Measurements from ENCODE around the gene EEF2K. TPM values are rescaled to one million over a fixed set of nuclear protein-coding genes. Genes with fewer than 3 reads are reported as not detected.
"Not testable (repeated sequence)": the region's sequence is repeated elsewhere in the genome, so short reads cannot be mapped to it uniquely, and the experiment has no call there.

EEF2K gene
- total and polyA plus RNA-seq, 12 donors, result 4.9 to 28.3 (median 16.6) TPM

DNA sequence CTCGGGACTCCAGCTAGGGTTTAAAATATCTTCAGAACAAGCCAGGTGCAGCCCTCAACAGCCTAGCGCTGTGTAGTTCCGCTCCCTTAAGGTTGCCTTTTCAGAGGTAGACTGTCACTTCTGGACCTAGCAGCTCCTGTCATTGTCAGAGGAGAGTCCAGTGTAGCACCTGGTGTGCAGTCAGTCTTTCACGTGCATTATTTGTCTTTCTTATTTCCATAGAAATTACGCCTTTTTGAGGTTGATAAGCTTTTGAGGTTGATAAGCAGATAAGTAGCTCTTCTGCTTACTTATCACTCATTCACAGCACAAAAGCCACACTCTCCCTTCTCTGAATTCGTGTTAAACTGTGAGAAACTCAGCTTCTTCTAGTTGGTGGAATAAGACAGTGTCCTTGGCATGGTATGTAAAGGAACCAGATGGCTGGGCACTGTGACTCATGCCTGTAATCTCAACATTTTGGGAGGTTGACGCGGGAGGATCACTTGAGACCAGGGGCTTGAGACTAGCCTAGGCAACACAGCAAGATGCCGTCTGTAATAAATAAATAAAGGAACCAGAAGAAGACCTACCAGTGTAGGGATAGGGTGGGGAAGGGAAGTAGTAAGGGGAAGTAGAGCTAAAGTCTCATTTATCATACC lies 10.2 kb downstream of the EEF2K start:
- DNase-seq, result peak in 2 of 7 donors; percentile 38 to 50
- 58 to 73% (median 62%) methylated on average over 8 to 9 of the region's 9 CpGs for WGBS, 4 donors
- Histone ChIP-seq H3K27ac (peak overlapping the region in 2 of 5 donors; percentile 6 to 34), H3K27me3 (no peaks in the 10 kb centered on the region), H3K9me3 (replicated peaks in 1 of 3) (no peaks in the 10 kb centered on the region), H3K4me3 (no peak overlapping the region), H3K36me3 (replicated peaks in 1 of 2) (no peaks in the 10 kb centered on the region), H3K4me1 (replicated peaks in 1 of 2) (peaks cover 11 to 22% of the 10 kb centered on the region in 2 donors)
- TF ChIP-seq POLR2A (IDR thresholded peaks at IDR 0.05), result no peak
- TF ChIP-seq, protein P1, sequence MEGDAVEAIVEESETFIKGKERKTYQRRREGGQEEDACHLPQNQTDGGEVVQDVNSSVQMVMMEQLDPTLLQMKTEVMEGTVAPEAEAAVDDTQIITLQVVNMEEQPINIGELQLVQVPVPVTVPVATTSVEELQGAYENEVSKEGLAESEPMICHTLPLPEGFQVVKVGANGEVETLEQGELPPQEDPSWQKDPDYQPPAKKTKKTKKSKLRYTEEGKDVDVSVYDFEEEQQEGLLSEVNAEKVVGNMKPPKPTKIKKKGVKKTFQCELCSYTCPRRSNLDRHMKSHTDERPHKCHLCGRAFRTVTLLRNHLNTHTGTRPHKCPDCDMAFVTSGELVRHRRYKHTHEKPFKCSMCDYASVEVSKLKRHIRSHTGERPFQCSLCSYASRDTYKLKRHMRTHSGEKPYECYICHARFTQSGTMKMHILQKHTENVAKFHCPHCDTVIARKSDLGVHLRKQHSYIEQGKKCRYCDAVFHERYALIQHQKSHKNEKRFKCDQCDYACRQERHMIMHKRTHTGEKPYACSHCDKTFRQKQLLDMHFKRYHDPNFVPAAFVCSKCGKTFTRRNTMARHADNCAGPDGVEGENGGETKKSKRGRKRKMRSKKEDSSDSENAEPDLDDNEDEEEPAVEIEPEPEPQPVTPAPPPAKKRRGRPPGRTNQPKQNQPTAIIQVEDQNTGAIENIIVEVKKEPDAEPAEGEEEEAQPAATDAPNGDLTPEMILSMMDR (IDR thresholded peaks at IDR 0.05), result no peak
- intact Hi-C loops (cut with DNase I), result no loop called here

DNA sequence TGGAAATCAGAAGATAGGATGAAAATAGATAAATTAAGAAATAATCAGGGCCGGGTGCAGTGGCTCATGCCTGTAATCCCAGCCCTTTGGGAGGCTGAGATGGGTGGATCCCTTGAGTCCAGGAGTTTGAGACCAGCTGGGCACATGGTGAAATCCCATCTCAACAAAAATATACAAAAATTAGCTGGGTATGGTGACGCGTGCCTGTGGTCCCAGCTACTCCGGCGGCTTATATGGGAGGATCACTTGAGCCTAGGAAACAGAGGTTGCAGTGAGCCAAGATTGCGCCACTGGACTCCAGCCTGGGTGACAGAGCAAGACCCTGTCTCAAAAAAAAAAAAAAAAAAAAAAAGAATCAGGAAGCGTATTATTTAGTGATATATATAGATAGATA lies 10.8 kb downstream of the EEF2K start:
- not testable (repeated sequence) for H3K27ac ChIP-seq
- H3K4me1 ChIP-seq (replicated peaks in 1 of 2), result peaks cover 11 to 24% of the 10 kb centered on the region in 2 donors

DNA sequence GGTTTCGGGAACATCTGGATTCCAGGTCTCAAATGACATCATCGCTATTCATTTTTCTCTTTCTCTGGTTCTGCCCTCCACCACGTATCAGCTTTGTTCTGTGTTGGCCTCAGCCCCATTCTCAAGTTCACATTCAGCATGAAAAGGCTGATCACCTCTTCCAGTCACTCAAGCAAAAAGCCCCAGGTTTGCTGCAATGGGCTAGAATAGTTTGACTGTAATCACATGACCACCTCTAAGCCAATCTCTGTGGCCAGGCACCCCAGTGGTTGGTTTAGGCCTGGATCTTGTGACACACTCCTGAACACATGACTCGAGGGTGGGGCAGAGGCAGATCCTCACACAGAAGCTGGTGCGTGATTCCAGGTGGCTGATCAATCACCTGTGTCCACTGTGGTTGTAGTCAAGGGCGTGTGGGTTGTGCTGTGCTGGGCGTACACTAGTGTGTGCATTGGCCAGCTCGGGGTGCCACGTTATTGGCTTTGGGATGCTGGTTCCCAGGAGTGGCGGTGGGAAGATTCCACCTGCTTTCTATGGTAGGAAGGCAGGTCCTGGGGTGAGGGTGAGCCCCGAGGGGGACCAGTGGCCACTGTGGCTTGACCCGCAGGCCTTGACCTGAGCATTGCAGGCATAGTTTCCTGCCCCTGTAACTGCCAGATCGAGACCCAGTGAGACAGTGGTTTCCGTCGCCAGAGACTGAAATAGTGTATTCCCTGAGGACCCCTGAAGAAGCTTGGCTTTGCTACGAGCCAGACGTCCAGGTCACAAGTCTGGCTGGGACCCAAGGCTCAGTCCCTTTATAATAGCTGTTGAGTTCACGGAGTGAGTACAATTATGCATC lies 12.0 kb downstream of the EEF2K start:
- Histone ChIP-seq H3K4me3 (no peak overlapping the region), H3K27me3 (no peaks in the 10 kb centered on the region), H3K4me1 (replicated peaks in 1 of 2) (peaks cover 11 to 24% of the 10 kb centered on the region in 2 donors), H3K27ac (peak overlapping the region in 1 of 5 donors; percentile 29), H3K36me3 (replicated peaks in 1 of 2) (no peaks in the 10 kb centered on the region), H3K9me3 (replicated peaks in 1 of 3) (no peaks in the 10 kb centered on the region)
- intact Hi-C loops (cut with DNase I), result no loop called here
- WGBS, 4 donors, result 80 to 88% (median 82%) methylated on average over 11 to 18 of the region's 18 CpGs
- TF ChIP-seq, protein P1 (IDR thresholded peaks at IDR 0.05), result no peak
- no peak for TF ChIP-seq POLR2A (IDR thresholded peaks at IDR 0.05)
- DNase-seq, result no peak

More for the DNA sequence above, 10.8 kb downstream of the EEF2K start:
- H3K4me3 ChIP-seq; H3K9me3 ChIP-seq (replicated peaks in 1 of 3); DNase-seq; H3K27me3 ChIP-seq; intact Hi-C loops (cut with DNase I); H3K36me3 ChIP-seq (replicated peaks in 1 of 2): not testable (repeated sequence)
- WGBS, 4 donors, result 80 to 89% (median 84%) methylated on average over 7 of the region's 7 CpGs

DNA sequence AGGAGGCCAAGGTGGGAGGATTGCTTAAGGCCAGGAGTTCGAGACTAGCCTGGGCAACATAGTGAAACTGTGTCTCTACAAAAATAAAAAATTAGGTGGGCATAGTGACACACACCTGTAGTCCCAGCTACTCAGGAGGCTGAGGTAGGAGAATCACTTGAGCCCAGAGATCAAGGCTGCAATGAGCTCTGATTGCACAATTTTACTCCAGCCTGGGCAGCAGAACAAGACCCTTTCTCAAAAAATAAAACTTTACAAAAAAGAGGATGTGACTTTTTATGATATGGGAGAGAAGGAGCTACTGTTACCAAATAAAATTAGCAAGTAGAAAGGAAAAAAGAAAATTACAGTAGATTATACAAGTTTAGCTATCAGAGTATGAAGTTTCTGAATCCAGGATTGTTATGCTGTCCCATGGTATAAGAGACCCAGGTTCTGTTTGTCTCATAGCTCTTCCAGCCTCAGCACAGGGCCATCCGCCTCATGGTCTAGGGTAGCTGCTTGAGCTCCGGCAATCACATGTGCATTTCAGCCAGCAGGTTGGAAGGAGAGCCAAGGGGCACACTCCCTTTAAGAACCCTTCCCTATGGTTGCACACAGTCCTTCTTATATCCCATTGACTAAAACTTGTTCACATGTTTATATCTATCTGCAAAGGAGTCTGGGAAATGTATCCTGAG lies 13.5 kb downstream of the EEF2K start:
- Histone ChIP-seq H3K4me1 (replicated peaks in 1 of 2) (peaks cover 11 to 24% of the 10 kb centered on the region in 2 donors), H3K27ac (peak overlapping the region in 2 of 5 donors; percentile 73 to 77), H3K4me3 (no peak overlapping the region), H3K9me3 (replicated peaks in 1 of 3) (no peaks in the 10 kb centered on the region), H3K27me3 (no peaks in the 10 kb centered on the region), H3K36me3 (replicated peaks in 1 of 2) (no peaks in the 10 kb centered on the region)
- TF ChIP-seq POLR2A (IDR thresholded peaks at IDR 0.05), result no peak
- TF ChIP-seq, protein P1 (IDR thresholded peaks at IDR 0.05), result no peak
- intact Hi-C loops (cut with DNase I), result no loop called here
- DNase-seq, result no peak
- WGBS, 4 donors, result 95 to 99% (median 97%) methylated on average over 3 of the region's 3 CpGs

Measured in adrenal gland (tissue), 12 donors.